ENCODE data around the gene LYL1.

DNA sequence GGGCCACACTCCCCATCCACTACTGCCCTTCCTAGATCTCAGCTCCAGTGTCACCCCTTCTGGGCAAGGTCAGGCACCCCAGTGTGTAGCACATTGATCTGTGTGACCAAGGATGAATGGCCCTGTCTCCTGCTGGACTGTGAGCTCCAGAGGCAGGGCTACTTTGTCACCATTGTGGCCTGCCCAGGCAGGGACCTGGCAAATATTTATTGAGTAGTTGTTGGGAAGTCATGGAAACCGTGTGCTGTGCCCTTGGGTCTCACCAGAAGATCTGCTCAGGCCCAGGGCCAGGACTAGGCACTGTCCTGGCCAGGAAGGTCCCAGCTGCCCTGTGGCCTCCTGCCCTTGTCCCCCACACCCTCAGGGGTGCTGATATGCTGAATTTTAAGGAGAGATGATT is 25.9 kb upstream of the LYL1 start:
- no peak for TF ChIP-seq EZH2 (IDR thresholded peaks at IDR 0.05; ENCODE audit: borderline replicate concordance, insufficient read depth, low read depth, low read length, poor library complexity, severe bottlenecking)
- TF ChIP-seq, protein P1, sequence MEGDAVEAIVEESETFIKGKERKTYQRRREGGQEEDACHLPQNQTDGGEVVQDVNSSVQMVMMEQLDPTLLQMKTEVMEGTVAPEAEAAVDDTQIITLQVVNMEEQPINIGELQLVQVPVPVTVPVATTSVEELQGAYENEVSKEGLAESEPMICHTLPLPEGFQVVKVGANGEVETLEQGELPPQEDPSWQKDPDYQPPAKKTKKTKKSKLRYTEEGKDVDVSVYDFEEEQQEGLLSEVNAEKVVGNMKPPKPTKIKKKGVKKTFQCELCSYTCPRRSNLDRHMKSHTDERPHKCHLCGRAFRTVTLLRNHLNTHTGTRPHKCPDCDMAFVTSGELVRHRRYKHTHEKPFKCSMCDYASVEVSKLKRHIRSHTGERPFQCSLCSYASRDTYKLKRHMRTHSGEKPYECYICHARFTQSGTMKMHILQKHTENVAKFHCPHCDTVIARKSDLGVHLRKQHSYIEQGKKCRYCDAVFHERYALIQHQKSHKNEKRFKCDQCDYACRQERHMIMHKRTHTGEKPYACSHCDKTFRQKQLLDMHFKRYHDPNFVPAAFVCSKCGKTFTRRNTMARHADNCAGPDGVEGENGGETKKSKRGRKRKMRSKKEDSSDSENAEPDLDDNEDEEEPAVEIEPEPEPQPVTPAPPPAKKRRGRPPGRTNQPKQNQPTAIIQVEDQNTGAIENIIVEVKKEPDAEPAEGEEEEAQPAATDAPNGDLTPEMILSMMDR (IDR thresholded peaks at IDR 0.05), result no peak
